ENCODE data around the gene BEND6. TPM values are rescaled to one million over a fixed set of nuclear protein-coding genes. Genes with fewer than 3 reads are reported as not detected.

BEND6 gene
- total and polyA plus RNA-seq, 2 donors (not counting 1 experiment from before 2014, with no cell fraction given), result not detected

DNA sequence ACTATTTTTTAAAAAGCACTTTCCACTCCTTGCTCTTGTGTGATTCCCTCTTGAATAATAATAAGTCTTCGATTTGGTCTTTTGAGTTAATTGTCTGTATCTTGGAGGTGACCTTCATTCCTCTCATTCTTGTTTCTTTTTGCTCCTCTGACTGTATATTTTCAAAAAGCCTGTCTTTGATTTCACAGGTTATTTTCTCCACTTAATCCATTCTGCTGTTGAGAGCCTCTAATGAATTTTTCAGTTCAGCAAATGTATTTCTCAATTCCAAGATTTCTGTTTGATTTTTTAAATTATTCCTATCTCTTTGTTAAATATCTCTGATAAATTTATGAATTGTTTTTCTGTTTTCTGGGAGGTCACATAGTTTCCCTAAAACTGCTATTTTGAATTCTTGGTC is 69.9 kb downstream of the BEND6 start:
- H4K20me1 ChIP-seq (ENCODE audit: control insufficient read depth, insufficient read depth, low read length, poor library complexity, severe bottlenecking), result no peaks in the 10 kb centered on the region
- DNase-seq (no peak), ATAC-seq (ENCODE audit: low read depth) (no peak)
- no peak overlapping the region for H3K4me3 ChIP-seq (ENCODE audit: control extremely low read depth in 1 of 5, extremely low read depth in 1 of 5, insufficient read depth in 1 of 5, low read depth in 2 of 5, low read length in 4 of 5)
- WGBS (ENCODE audit: insufficient coverage), result no CpG with 5 or more reads among the region's 1 CpG
- CTCF ChIA-PET, result no interaction called here
- Mint-ChIP-seq H3K9me3 (ENCODE audit: insufficient read depth) (peaks cover 19% of the 10 kb centered on the region), H3K4me3 (no peak overlapping the region), H3K4me1 (no peaks in the 10 kb centered on the region), H3K27ac (no peak overlapping the region), H3K27me3 (peaks cover 26% of the 10 kb centered on the region)
- no peaks in the 10 kb centered on the region for H3K4me1 ChIP-seq (ENCODE audit: control insufficient read depth in 2 of 2, insufficient read depth in 2 of 2, low read length in 2 of 2)
- intact Hi-C loops (cut with micrococcal nuclease), result loop anchor here (10.0 kb wide), 1 partner anchor 120 kb away; no protein-coding TSS in a partner anchor
- H3K9ac ChIP-seq (ENCODE audit: low read length), result no peak overlapping the region
- H2AFZ ChIP-seq (ENCODE audit: insufficient read depth, low read depth, low read length, poor library complexity, severe bottlenecking), result no peak overlapping the region
- peaks cover 0 to 4% (median 0%) of the 10 kb centered on the region in 4 experiments for H3K27me3 ChIP-seq (replicated peaks in 1 of 4; ENCODE audit: control extremely low read depth in 1 of 4, control insufficient read depth in 3 of 4, insufficient read depth in 4 of 4, low read length in 3 of 4)
- peaks cover 5 to 10% (median 6%) of the 10 kb centered on the region in 3 donors for H3K9me3 ChIP-seq (ENCODE audit: control extremely low read depth in 1 of 3, control insufficient read depth in 2 of 3, insufficient read depth in 1 of 3, low read length in 2 of 3)
- no peaks in the 10 kb centered on the region for H3K36me3 ChIP-seq (replicated peaks in 1 of 2; ENCODE audit: control extremely low read depth in 1 of 2, control insufficient read depth in 1 of 2, extremely low read depth in 1 of 2, insufficient read depth in 2 of 2, low read length in 1 of 2)
- TF ChIP-seq, protein P1, sequence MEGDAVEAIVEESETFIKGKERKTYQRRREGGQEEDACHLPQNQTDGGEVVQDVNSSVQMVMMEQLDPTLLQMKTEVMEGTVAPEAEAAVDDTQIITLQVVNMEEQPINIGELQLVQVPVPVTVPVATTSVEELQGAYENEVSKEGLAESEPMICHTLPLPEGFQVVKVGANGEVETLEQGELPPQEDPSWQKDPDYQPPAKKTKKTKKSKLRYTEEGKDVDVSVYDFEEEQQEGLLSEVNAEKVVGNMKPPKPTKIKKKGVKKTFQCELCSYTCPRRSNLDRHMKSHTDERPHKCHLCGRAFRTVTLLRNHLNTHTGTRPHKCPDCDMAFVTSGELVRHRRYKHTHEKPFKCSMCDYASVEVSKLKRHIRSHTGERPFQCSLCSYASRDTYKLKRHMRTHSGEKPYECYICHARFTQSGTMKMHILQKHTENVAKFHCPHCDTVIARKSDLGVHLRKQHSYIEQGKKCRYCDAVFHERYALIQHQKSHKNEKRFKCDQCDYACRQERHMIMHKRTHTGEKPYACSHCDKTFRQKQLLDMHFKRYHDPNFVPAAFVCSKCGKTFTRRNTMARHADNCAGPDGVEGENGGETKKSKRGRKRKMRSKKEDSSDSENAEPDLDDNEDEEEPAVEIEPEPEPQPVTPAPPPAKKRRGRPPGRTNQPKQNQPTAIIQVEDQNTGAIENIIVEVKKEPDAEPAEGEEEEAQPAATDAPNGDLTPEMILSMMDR (IDR thresholded peaks at IDR 0.05), result no peak
- TF ChIP-seq EZH2 (IDR thresholded peaks at IDR 0.05; ENCODE audit: borderline replicate concordance, insufficient read depth, low read depth, low read length, poor library complexity, severe bottlenecking), result no peak
- H3K27ac ChIP-seq (ENCODE audit: low read length in 2 of 2), result no peak overlapping the region
- no peaks in the 10 kb centered on the region for H3K79me2 ChIP-seq (ENCODE audit: control insufficient read depth, insufficient read depth, low read length)
- no peak overlapping the region for H3K4me2 ChIP-seq (replicated peaks; ENCODE audit: low read depth, low read length, poor library complexity, severe bottlenecking)
- POLR2A ChIA-PET, result no interaction called here

- H4K20me1 ChIP-seq (ENCODE audit: control insufficient read depth, insufficient read depth, low read length, poor library complexity, severe bottlenecking), result no peaks in the 10 kb centered on the region
- Mint-ChIP-seq H3K9me3 (ENCODE audit: insufficient read depth) (peaks cover 19% of the 10 kb centered on the region), H3K27me3 (peaks cover 26% of the 10 kb centered on the region), H3K4me1 (no peaks in the 10 kb centered on the region), H3K4me3 (no peak overlapping the region), H3K27ac (no peak overlapping the region)
- H2AFZ ChIP-seq (ENCODE audit: insufficient read depth, low read depth, low read length, poor library complexity, severe bottlenecking), result no peak overlapping the region
- no peaks in the 10 kb centered on the region for H3K36me3 ChIP-seq (replicated peaks in 1 of 2; ENCODE audit: control extremely low read depth in 1 of 2, control insufficient read depth in 1 of 2, extremely low read depth in 1 of 2, insufficient read depth in 2 of 2, low read length in 1 of 2)
- no peak overlapping the region for H3K4me2 ChIP-seq (replicated peaks; ENCODE audit: low read depth, low read length, poor library complexity, severe bottlenecking)
- peaks cover 5 to 10% (median 6%) of the 10 kb centered on the region in 3 donors for H3K9me3 ChIP-seq (ENCODE audit: control extremely low read depth in 1 of 3, control insufficient read depth in 2 of 3, insufficient read depth in 1 of 3, low read length in 2 of 3)
- no peak overlapping the region for H3K9ac ChIP-seq (ENCODE audit: low read length)
- no peak for TF ChIP-seq EZH2 (IDR thresholded peaks at IDR 0.05; ENCODE audit: borderline replicate concordance, insufficient read depth, low read depth, low read length, poor library complexity, severe bottlenecking)
- TF ChIP-seq, protein P1 (IDR thresholded peaks at IDR 0.05), result no peak
- H3K4me1 ChIP-seq (ENCODE audit: control insufficient read depth in 2 of 2, insufficient read depth in 2 of 2, low read length in 2 of 2), result no peaks in the 10 kb centered on the region
- intact Hi-C loops (cut with micrococcal nuclease), result loop anchor here (10.0 kb wide), 1 partner anchor 121 kb away; no protein-coding TSS in a partner anchor
- no peaks in the 10 kb centered on the region for H3K79me2 ChIP-seq (ENCODE audit: control insufficient read depth, insufficient read depth, low read length)
- ATAC-seq (ENCODE audit: low read depth) (no peak), DNase-seq (no peak)
- H3K4me3 ChIP-seq (ENCODE audit: control extremely low read depth in 1 of 5, extremely low read depth in 1 of 5, insufficient read depth in 1 of 5, low read depth in 2 of 5, low read length in 4 of 5), result no peak overlapping the region
- H3K27ac ChIP-seq (ENCODE audit: low read length in 2 of 2), result no peak overlapping the region
- ChIA-PET CTCF (no interaction called here), POLR2A (no interaction called here)
- WGBS (ENCODE audit: insufficient coverage), result no CpG with 5 or more reads among the region's 1 CpG
- H3K27me3 ChIP-seq (replicated peaks in 1 of 4; ENCODE audit: control extremely low read depth in 1 of 4, control insufficient read depth in 3 of 4, insufficient read depth in 4 of 4, low read length in 3 of 4), result peaks cover 0 to 4% (median 0%) of the 10 kb centered on the region in 4 experiments
Measured at GRCh38 chr6:57026001-57026400, 71.1 kb downstream of the BEND6 start.

Measured in B cell (primary cell).